Parathyroid adenoma (tissue), 2 donors: ENCODE results near the gene TRIP10.
"Not testable (repeated sequence)": the region's sequence is repeated elsewhere in the genome, so short reads cannot be mapped to it uniquely, and the experiment has no call there.

Source experiments
- H2AFZ ChIP-seq: fragments of 300-600 bp; sonication (generic); one replicate; pipeline ENCODE4 v1.7.0; 2017; ENCODE audit warnings: antibody characterized with exemption, mild to moderate bottlenecking
- H3K27ac ChIP-seq: fragments of 300-600 bp; sonication (generic); one replicate; pipeline ENCODE4 v1.7.0; 2017
- H3K27me3 ChIP-seq: fragments of 300-600 bp; sonication (generic); one replicate; pipeline ENCODE4 v1.7.0; 2017; ENCODE audit warnings: low read length; ENCODE audit not compliant: control insufficient read depth, insufficient read depth
- H3K36me3 ChIP-seq: fragments of 300-600 bp; sonication (generic); one replicate; pipeline ENCODE4 v1.7.0; 2017; ENCODE audit warnings: low read length; ENCODE audit not compliant: control insufficient read depth, insufficient read depth
- H3K4me1 ChIP-seq: fragments of 300-600 bp; sonication (generic); one replicate; pipeline ENCODE4 v1.7.0; 2017; ENCODE audit warnings: control low read depth
- H3K4me2 ChIP-seq: fragments of 300-600 bp; sonication (generic); one replicate; pipeline ENCODE4 v1.7.0; 2017; ENCODE audit warnings: low read length
- H3K4me3 ChIP-seq: fragments of 300-600 bp; sonication (generic); one replicate; pipeline ENCODE4 v1.7.0; 2017; ENCODE audit warnings: low read depth, low read length
- H3K79me2 ChIP-seq: fragments of 300-600 bp; sonication (generic); one replicate; pipeline ENCODE4 v1.7.0; 2017; ENCODE audit warnings: control low read depth
- H3K9ac ChIP-seq: fragments of 300-600 bp; sonication (generic); one replicate; pipeline ENCODE4 v1.7.0; 2017; ENCODE audit warnings: mild to moderate bottlenecking
- H3K9me3 ChIP-seq: fragments of 300-600 bp; sonication (generic); one replicate; pipeline ENCODE4 v1.7.0; 2017; ENCODE audit warnings: low read length; ENCODE audit not compliant: control insufficient read depth
- CTCF ChIP-seq: fragments of 300-600 bp; sonication (generic); IDR thresholded peaks from one replicate; pipeline ENCODE4 v1.7.0; 2017; ENCODE audit warnings: antibody characterized with exemption, mild to moderate bottlenecking
- donor health status: primary hyperparathyroidism.

Gene TRIP10

GRCh38 chr19:6774821-6775707 lies 35.6 kb downstream of the TRIP10 start:
- Histone ChIP-seq H3K4me2 (no peak overlapping the region), H3K79me2 (no peaks in the 10 kb centered on the region), H3K4me3 (no peak overlapping the region), H3K27ac (no peak overlapping the region), H3K9ac (no peak overlapping the region), H3K4me1 (no peaks in the 10 kb centered on the region), H2AFZ (no peak overlapping the region), H3K9me3 (no peaks in the 10 kb centered on the region), H3K36me3 (no peaks in the 10 kb centered on the region), H3K27me3 (no peaks in the 10 kb centered on the region)
- no peak for TF ChIP-seq CTCF

GRCh38 chr19:6776045-6776444 lies 36.6 kb downstream of the TRIP10 start:
- not testable (repeated sequence) for H3K9ac ChIP-seq, H3K4me2 ChIP-seq, H3K27ac ChIP-seq, H2AFZ ChIP-seq, H3K27me3 ChIP-seq, H3K9me3 ChIP-seq, H3K36me3 ChIP-seq, H3K4me3 ChIP-seq, H3K4me1 ChIP-seq, H3K79me2 ChIP-seq

GRCh38 chr19:6776999-6777398 lies 37.5 kb downstream of the TRIP10 start:
- H3K9me3 ChIP-seq, result no peaks in the 10 kb centered on the region
- no peak overlapping the region for H3K27ac ChIP-seq
- peaks cover 3% of the 10 kb centered on the region for H3K4me1 ChIP-seq
- no peaks in the 10 kb centered on the region for H3K79me2 ChIP-seq
- H3K27me3 ChIP-seq, result no peaks in the 10 kb centered on the region
- no peaks in the 10 kb centered on the region for H3K36me3 ChIP-seq
- no peak overlapping the region for H3K9ac ChIP-seq
- no peak for TF ChIP-seq CTCF
- no peak overlapping the region for H2AFZ ChIP-seq
- H3K4me2 ChIP-seq, result no peak overlapping the region
- no peak overlapping the region for H3K4me3 ChIP-seq

- H3K9me3 ChIP-seq, result no peaks in the 10 kb centered on the region
- H3K9ac ChIP-seq, result no peak overlapping the region
- no peaks in the 10 kb centered on the region for H3K27me3 ChIP-seq
- no peak for TF ChIP-seq CTCF
- no peak overlapping the region for H2AFZ ChIP-seq
- H3K4me1 ChIP-seq, result peaks cover 3% of the 10 kb centered on the region
- H3K4me3 ChIP-seq, result no peak overlapping the region
- no peak overlapping the region for H3K4me2 ChIP-seq
- H3K27ac ChIP-seq, result no peak overlapping the region
- no peaks in the 10 kb centered on the region for H3K79me2 ChIP-seq
- no peaks in the 10 kb centered on the region for H3K36me3 ChIP-seq
Measured at GRCh38 chr19:6777434-6777833, 38.0 kb downstream of the TRIP10 start.

- no peaks in the 10 kb centered on the region for H3K9me3 ChIP-seq
- no peak overlapping the region for H3K9ac ChIP-seq
- H2AFZ ChIP-seq, result no peak overlapping the region
- H3K27ac ChIP-seq, result no peak overlapping the region
- H3K36me3 ChIP-seq, result no peaks in the 10 kb centered on the region
- TF ChIP-seq CTCF, result no peak
- H3K79me2 ChIP-seq, result no peaks in the 10 kb centered on the region
- no peak overlapping the region for H3K4me2 ChIP-seq
- H3K4me1 ChIP-seq, result peaks cover 3% of the 10 kb centered on the region
- H3K27me3 ChIP-seq, result no peaks in the 10 kb centered on the region
- H3K4me3 ChIP-seq, result no peak overlapping the region
Measured at GRCh38 chr19:6778386-6778785, 38.9 kb downstream of the TRIP10 start.
